ENCODE results near the gene APOBEC2. TPM values are rescaled to one million over a fixed set of nuclear protein-coding genes. Genes with fewer than 3 reads are reported as not detected.
A peak's percentile ranks its signal among the peaks of the same experiment; 100 is the strongest.

The APOBEC2 gene
- total RNA-seq, 2 experiments from 2014 or later: not detected

GRCh38 chr6:41025966-41026530 is 27.0 kb upstream of the APOBEC2 start:
- Histone ChIP-seq H3K27me3 (ENCODE audit: control insufficient read depth in 1 of 2, insufficient read depth in 2 of 2, low read length in 2 of 2) (no peaks in the 10 kb centered on the region), H3K4me3 (ENCODE audit: low read length) (no peak overlapping the region), H3K9me3 (ENCODE audit: control insufficient read depth in 1 of 2, insufficient read depth in 1 of 2, low read length in 2 of 2) (no peaks in the 10 kb centered on the region), H3K27ac (ENCODE audit: low read depth in 1 of 2, low read length in 2 of 2) (no peak overlapping the region), H3K4me1 (ENCODE audit: insufficient read depth, low read length) (peaks cover 23% of the 10 kb centered on the region), H3K36me3 (ENCODE audit: insufficient read depth, low read length) (no peaks in the 10 kb centered on the region)
- peak overlapping the region; percentile 65 for H3K4me3 Mint-ChIP-seq
- intact Hi-C loops (cut with DNase I, micrococcal nuclease): loop anchor here in 1 of 2 experiments (5.0 kb wide), 2 partner anchors 1664 to 1679 kb away; no protein-coding TSS in a partner anchor
- no peak for TF ChIP-seq CTCF (IDR thresholded peaks at IDR 0.05)
- CTCF ChIA-PET: no interaction called here
- H3K27me3 Mint-ChIP-seq: no peaks in the 10 kb centered on the region
- H3K4me1 Mint-ChIP-seq (ENCODE audit: low read depth): peaks cover 31% of the 10 kb centered on the region
- no peak for ATAC-seq (ENCODE audit: poor library complexity)
- POLR2A ChIA-PET: interaction anchor here (2.5 kb wide), 1 partner anchor 46 kb away, joined by 25 read pairs; the partner anchor contains the start of genes NFYA and OARD1
- no peak for DNase-seq
- H3K36me3 Mint-ChIP-seq (ENCODE audit: low read depth): no peaks in the 10 kb centered on the region
- H3K9me3 Mint-ChIP-seq: no peaks in the 10 kb centered on the region
- peak overlapping the region; percentile 48 for H3K27ac Mint-ChIP-seq

GRCh38 chr6:41027241-41027640 is 25.8 kb upstream of the APOBEC2 start:
- POLR2A ChIA-PET: interaction anchor here (0.9 to 2.5 kb wide), 5 partner anchors 25 to 279 kb away, joined by 3 to 25 read pairs (median 9); partner anchors contain the start of genes APOBEC2, NFYA, OARD1 and TREML2
- Mint-ChIP-seq H3K27ac (peak overlapping the region; percentile 75), H3K27me3 (no peaks in the 10 kb centered on the region), H3K36me3 (ENCODE audit: low read depth) (no peaks in the 10 kb centered on the region), H3K4me3 (peak overlapping the region; percentile 88), H3K9me3 (no peaks in the 10 kb centered on the region), H3K4me1 (ENCODE audit: low read depth) (peaks cover 33% of the 10 kb centered on the region)
- ATAC-seq (ENCODE audit: poor library complexity) (no peak), DNase-seq (no peak)
- CTCF ChIA-PET: interaction anchor here (1.2 to 2.0 kb wide), 6 partner anchors 9 to 47 kb away, joined by 4 to 9 read pairs (median 5); no protein-coding TSS in a partner anchor
- peak overlapping the region in 1 of 2 donors; percentile 59 for H3K27ac ChIP-seq (ENCODE audit: low read depth in 1 of 2, low read length in 2 of 2)
- peaks cover 23% of the 10 kb centered on the region for H3K4me1 ChIP-seq (ENCODE audit: insufficient read depth, low read length)
- no peaks in the 10 kb centered on the region for H3K9me3 ChIP-seq (ENCODE audit: control insufficient read depth in 1 of 2, insufficient read depth in 1 of 2, low read length in 2 of 2)
- intact Hi-C loops (cut with DNase I, micrococcal nuclease): loop anchor here (1.0 to 5.0 kb wide), 3 partner anchors 21 to 1680 kb away; no protein-coding TSS in a partner anchor
- no peaks in the 10 kb centered on the region for H3K36me3 ChIP-seq (ENCODE audit: insufficient read depth, low read length)
- TF ChIP-seq CTCF (IDR thresholded peaks at IDR 0.05): no peak
- no peaks in the 10 kb centered on the region for H3K27me3 ChIP-seq (ENCODE audit: control insufficient read depth in 1 of 2, insufficient read depth in 2 of 2, low read length in 2 of 2)
- peak overlapping the region; percentile 78 for H3K4me3 ChIP-seq (ENCODE audit: low read length)

GRCh38 chr6:41027799-41028560 is 25.0 kb upstream of the APOBEC2 start:
- Histone ChIP-seq H3K4me1 (ENCODE audit: insufficient read depth, low read length) (peaks cover 23% of the 10 kb centered on the region), H3K27ac (ENCODE audit: low read depth in 1 of 2, low read length in 2 of 2) (peak overlapping the region in 1 of 2 donors; percentile 59), H3K36me3 (ENCODE audit: insufficient read depth, low read length) (no peaks in the 10 kb centered on the region), H3K4me3 (ENCODE audit: low read length) (peak overlapping the region; percentile 78), H3K9me3 (ENCODE audit: control insufficient read depth in 1 of 2, insufficient read depth in 1 of 2, low read length in 2 of 2) (no peaks in the 10 kb centered on the region), H3K27me3 (ENCODE audit: control insufficient read depth in 1 of 2, insufficient read depth in 2 of 2, low read length in 2 of 2) (no peaks in the 10 kb centered on the region)
- Mint-ChIP-seq H3K27me3 (no peaks in the 10 kb centered on the region), H3K4me1 (ENCODE audit: low read depth) (peaks cover 33% of the 10 kb centered on the region), H3K4me3 (peak overlapping the region; percentile 88), H3K36me3 (ENCODE audit: low read depth) (no peaks in the 10 kb centered on the region), H3K9me3 (no peaks in the 10 kb centered on the region), H3K27ac (peak overlapping the region; percentile 75)
- intact Hi-C loops (cut with DNase I, micrococcal nuclease): loop anchor here (1.0 to 5.0 kb wide), 4 partner anchors 22 to 1681 kb away; no protein-coding TSS in a partner anchor
- ATAC-seq (ENCODE audit: poor library complexity) (peak; percentile 86), DNase-seq (peak; percentile 49 to 85 (median 66))
- CTCF ChIA-PET: interaction anchor here (0.6 to 2.0 kb wide), 17 partner anchors 9 to 1666 kb away, joined by 3 to 9 read pairs (median 4); partner anchors contain the start of genes NFYA, OARD1 and UNC5CL
- POLR2A ChIA-PET: interaction anchor here (0.9 to 2.5 kb wide), 7 partner anchors 8 to 279 kb away, joined by 3 to 25 read pairs (median 6); partner anchors contain the start of genes APOBEC2, NFYA, OARD1 and TREML2
- TF ChIP-seq CTCF (IDR thresholded peaks at IDR 0.05): peak; percentile 100

Data from CD4-positive, alpha-beta T cell (primary cell).